Bronchial epithelial cell (primary cell): ENCODE data around the gene MTFMT. TPM values are rescaled to one million over a fixed set of nuclear protein-coding genes. Genes with fewer than 3 reads are reported as not detected.
"Not testable (repeated sequence)": the region's sequence is repeated elsewhere in the genome, so short reads cannot be mapped to it uniquely, and the experiment has no call there.

Experiments used
- DNase-seq: peaks from one replicate; pipeline ENCODE4 v3.0.0-alpha.2; 2010; ENCODE audit warnings: low read depth
- FAIRE-seq: peaks from 2 replicates; lab custom pipeline; 2011; peaks lifted over from hg19 to GRCh38; lab: Jason Lieb, UNC
- H3K27me3 ChIP-seq: 2 replicates; pipeline ENCODE4 v1.5.1; 2011; ENCODE audit warnings: low read length; ENCODE audit not compliant: control insufficient read depth, insufficient read depth
- H3K36me3 ChIP-seq: 2 replicates; pipeline ENCODE4 v1.5.1; 2011; ENCODE audit warnings: low read length; ENCODE audit not compliant: control insufficient read depth, insufficient read depth
- H3K4me3 ChIP-seq: 2 replicates; pipeline ENCODE4 v1.5.1; 2011; ENCODE audit warnings: mild to moderate bottlenecking, low read depth, low read length, control low read depth
- CTCF ChIP-seq: IDR thresholded peaks from 2 replicates; pipeline ENCODE4 v1.5.1; 2011; ENCODE audit warnings: mild to moderate bottlenecking, moderate library complexity, low read length, control low read depth, inconsistent platforms; ENCODE audit not compliant: insufficient read depth, severe bottlenecking
- total RNA-seq: library from RNA; depleted of rRNA; stranded (reverse); fragments of >200 nt; gene quantifications from 2 replicates; pipeline ENCODE4 v1.2.1, GENCODE V29; 2014

The MTFMT gene
- total RNA-seq, 1 donor from 2014 or later: 17.4 TPM

GRCh38 chr15:65021488-65021887 lies 8.0 kb downstream of the MTFMT start:
- TF ChIP-seq CTCF: no peak
- H3K27me3 ChIP-seq: no peaks in the 10 kb centered on the region
- FAIRE-seq: no peak
- H3K4me3 ChIP-seq: no peak overlapping the region
- peaks cover 3% of the 10 kb centered on the region for H3K36me3 ChIP-seq
- no peak for DNase-seq

GRCh38 chr15:65020419-65020818 lies 9.0 kb downstream of the MTFMT start:
- no peak overlapping the region for H3K4me3 ChIP-seq
- H3K36me3 ChIP-seq: peaks cover 5% of the 10 kb centered on the region
- no peak for TF ChIP-seq CTCF
- no peaks in the 10 kb centered on the region for H3K27me3 ChIP-seq
- no peak for DNase-seq
- FAIRE-seq: no peak

- not testable (repeated sequence) for DNase-seq, H3K4me3 ChIP-seq, H3K36me3 ChIP-seq, H3K27me3 ChIP-seq, FAIRE-seq
Observed at GRCh38 chr15:65011198-65011597, 18.2 kb downstream of the MTFMT start.

- Histone ChIP-seq H3K27me3 (no peaks in the 10 kb centered on the region), H3K36me3 (peaks cover 5% of the 10 kb centered on the region), H3K4me3 (no peak overlapping the region)
- DNase-seq: no peak
- no peak for TF ChIP-seq CTCF
- FAIRE-seq: no peak
Observed at GRCh38 chr15:65008983-65009382, 20.5 kb downstream of the MTFMT start.

- TF ChIP-seq CTCF: no peak
- H3K27me3 ChIP-seq: no peaks in the 10 kb centered on the region
- peak; percentile 37 for DNase-seq
- FAIRE-seq: no peak
- peaks cover 2% of the 10 kb centered on the region for H3K36me3 ChIP-seq
- H3K4me3 ChIP-seq: no peak overlapping the region
Observed at GRCh38 chr15:65006876-65007275, 22.6 kb downstream of the MTFMT start.

GRCh38 chr15:65004993-65005392 lies 24.4 kb downstream of the MTFMT start:
- Histone ChIP-seq H3K4me3 (no peak overlapping the region), H3K27me3 (no peaks in the 10 kb centered on the region), H3K36me3 (peaks cover 2% of the 10 kb centered on the region)
- no peak for FAIRE-seq
- no peak for TF ChIP-seq CTCF
- no peak for DNase-seq
